ENCODE data around the gene C16orf74.

The C16orf74 gene

GRCh38 chr16:85729452-85730185 lies 21.3 kb downstream of the C16orf74 start:
- H3K4me1 ChIP-seq (ENCODE audit: control insufficient read depth, insufficient read depth, low read length): peaks cover 13% of the 10 kb centered on the region
- H3K9ac ChIP-seq (ENCODE audit: low read depth, low read length): peak overlapping the region; percentile 42
- no peaks in the 10 kb centered on the region for H3K27me3 ChIP-seq (ENCODE audit: control insufficient read depth, insufficient read depth, low read length)
- H3K27ac ChIP-seq (ENCODE audit: low read depth, low read length): no peak overlapping the region
- no peak overlapping the region for H3K4me3 ChIP-seq (ENCODE audit: low read depth, low read length)
- H3K36me3 ChIP-seq (ENCODE audit: control insufficient read depth, insufficient read depth, low read length): no peaks in the 10 kb centered on the region
- no peaks in the 10 kb centered on the region for H3K9me3 ChIP-seq (ENCODE audit: control insufficient read depth, insufficient read depth, low read length)

GRCh38 chr16:85728879-85729278 lies 22.0 kb downstream of the C16orf74 start:
- no peaks in the 10 kb centered on the region for H3K27me3 ChIP-seq (ENCODE audit: control insufficient read depth, insufficient read depth, low read length)
- H3K4me1 ChIP-seq (ENCODE audit: control insufficient read depth, insufficient read depth, low read length): peaks cover 8% of the 10 kb centered on the region
- no peak overlapping the region; the same call in 1 of the 2 replicates for H3K9ac ChIP-seq (ENCODE audit: low read depth, low read length)
- H3K27ac ChIP-seq (ENCODE audit: low read depth, low read length): no peak overlapping the region
- no peaks in the 10 kb centered on the region for H3K9me3 ChIP-seq (ENCODE audit: control insufficient read depth, insufficient read depth, low read length)
- H3K36me3 ChIP-seq (ENCODE audit: control insufficient read depth, insufficient read depth, low read length): no peaks in the 10 kb centered on the region
- no peak overlapping the region for H3K4me3 ChIP-seq (ENCODE audit: low read depth, low read length)

- H3K4me3 ChIP-seq (ENCODE audit: low read depth, low read length): no peak overlapping the region
- H3K9ac ChIP-seq (ENCODE audit: low read depth, low read length): no peak overlapping the region
- H3K27me3 ChIP-seq (ENCODE audit: control insufficient read depth, insufficient read depth, low read length): no peaks in the 10 kb centered on the region
- H3K9me3 ChIP-seq (ENCODE audit: control insufficient read depth, insufficient read depth, low read length): no peaks in the 10 kb centered on the region
- no peak overlapping the region for H3K27ac ChIP-seq (ENCODE audit: low read depth, low read length)
- H3K36me3 ChIP-seq (ENCODE audit: control insufficient read depth, insufficient read depth, low read length): no peaks in the 10 kb centered on the region
- peaks cover 8% of the 10 kb centered on the region for H3K4me1 ChIP-seq (ENCODE audit: control insufficient read depth, insufficient read depth, low read length)
These were observed 26.0 kb downstream of the C16orf74 start for GRCh38 chr16:85724936-85725335.

GRCh38 chr16:85724126-85724879 lies 26.6 kb downstream of the C16orf74 start:
- Histone ChIP-seq H3K27me3 (ENCODE audit: control insufficient read depth, insufficient read depth, low read length) (no peaks in the 10 kb centered on the region), H3K9ac (ENCODE audit: low read depth, low read length) (no peak overlapping the region), H3K27ac (ENCODE audit: low read depth, low read length) (no peak overlapping the region)

GRCh38 chr16:85722128-85722893 lies 28.6 kb downstream of the C16orf74 start:
- Histone ChIP-seq H3K9ac (ENCODE audit: low read depth, low read length) (no peak overlapping the region), H3K4me1 (ENCODE audit: control insufficient read depth, insufficient read depth, low read length) (no peaks in the 10 kb centered on the region), H3K36me3 (ENCODE audit: control insufficient read depth, insufficient read depth, low read length) (no peaks in the 10 kb centered on the region), H3K9me3 (ENCODE audit: control insufficient read depth, insufficient read depth, low read length) (no peaks in the 10 kb centered on the region), H3K27me3 (ENCODE audit: control insufficient read depth, insufficient read depth, low read length) (no peaks in the 10 kb centered on the region), H3K4me3 (ENCODE audit: low read depth, low read length) (no peak overlapping the region), H3K27ac (ENCODE audit: low read depth, low read length) (no peak overlapping the region)

More at GRCh38 chr16:85724126-85724879, 26.6 kb downstream of the C16orf74 start:
- Histone ChIP-seq H3K36me3 (ENCODE audit: control insufficient read depth, insufficient read depth, low read length) (no peaks in the 10 kb centered on the region), H3K4me1 (ENCODE audit: control insufficient read depth, insufficient read depth, low read length) (peaks cover 3% of the 10 kb centered on the region; the same call in 1 of the 2 replicates), H3K4me3 (ENCODE audit: low read depth, low read length) (no peak overlapping the region), H3K9me3 (ENCODE audit: control insufficient read depth, insufficient read depth, low read length) (no peaks in the 10 kb centered on the region)

GRCh38 chr16:85720302-85720637 lies 30.6 kb downstream of the C16orf74 start:
- Histone ChIP-seq H3K27ac (ENCODE audit: low read depth, low read length) (no peak overlapping the region), H3K9me3 (ENCODE audit: control insufficient read depth, insufficient read depth, low read length) (no peaks in the 10 kb centered on the region), H3K9ac (ENCODE audit: low read depth, low read length) (no peak overlapping the region), H3K36me3 (ENCODE audit: control insufficient read depth, insufficient read depth, low read length) (no peaks in the 10 kb centered on the region), H3K4me3 (ENCODE audit: low read depth, low read length) (no peak overlapping the region), H3K27me3 (ENCODE audit: control insufficient read depth, insufficient read depth, low read length) (peaks cover 6% of the 10 kb centered on the region), H3K4me1 (ENCODE audit: control insufficient read depth, insufficient read depth, low read length) (peaks cover 12% of the 10 kb centered on the region)

- Histone ChIP-seq H3K27ac (ENCODE audit: low read depth, low read length) (no peak overlapping the region), H3K9ac (ENCODE audit: low read depth, low read length) (no peak overlapping the region), H3K9me3 (ENCODE audit: control insufficient read depth, insufficient read depth, low read length) (no peaks in the 10 kb centered on the region), H3K27me3 (ENCODE audit: control insufficient read depth, insufficient read depth, low read length) (peaks cover 8% of the 10 kb centered on the region), H3K36me3 (ENCODE audit: control insufficient read depth, insufficient read depth, low read length) (no peaks in the 10 kb centered on the region), H3K4me3 (ENCODE audit: low read depth, low read length) (no peak overlapping the region), H3K4me1 (ENCODE audit: control insufficient read depth, insufficient read depth, low read length) (peaks cover 14% of the 10 kb centered on the region)
These were observed 31.1 kb downstream of the C16orf74 start for GRCh38 chr16:85719605-85720301.

GRCh38 chr16:85718682-85719081 lies 32.2 kb downstream of the C16orf74 start:
- Histone ChIP-seq H3K9ac (ENCODE audit: low read depth, low read length) (no peak overlapping the region), H3K4me1 (ENCODE audit: control insufficient read depth, insufficient read depth, low read length) (peaks cover 14% of the 10 kb centered on the region), H3K4me3 (ENCODE audit: low read depth, low read length) (no peak overlapping the region), H3K27me3 (ENCODE audit: control insufficient read depth, insufficient read depth, low read length) (peaks cover 8% of the 10 kb centered on the region), H3K36me3 (ENCODE audit: control insufficient read depth, insufficient read depth, low read length) (no peaks in the 10 kb centered on the region), H3K27ac (ENCODE audit: low read depth, low read length) (no peak overlapping the region), H3K9me3 (ENCODE audit: control insufficient read depth, insufficient read depth, low read length) (no peaks in the 10 kb centered on the region)

GRCh38 chr16:85718153-85718477 lies 32.8 kb downstream of the C16orf74 start:
- H3K4me3 ChIP-seq (ENCODE audit: low read depth, low read length): no peak overlapping the region
- peaks cover 14% of the 10 kb centered on the region for H3K4me1 ChIP-seq (ENCODE audit: control insufficient read depth, insufficient read depth, low read length)
- no peak overlapping the region for H3K9ac ChIP-seq (ENCODE audit: low read depth, low read length)
- no peaks in the 10 kb centered on the region for H3K9me3 ChIP-seq (ENCODE audit: control insufficient read depth, insufficient read depth, low read length)
- no peaks in the 10 kb centered on the region for H3K36me3 ChIP-seq (ENCODE audit: control insufficient read depth, insufficient read depth, low read length)
- H3K27me3 ChIP-seq (ENCODE audit: control insufficient read depth, insufficient read depth, low read length): peaks cover 8% of the 10 kb centered on the region
- no peak overlapping the region for H3K27ac ChIP-seq (ENCODE audit: low read depth, low read length)

GRCh38 chr16:85717393-85718152 lies 33.3 kb downstream of the C16orf74 start:
- H3K4me1 ChIP-seq (ENCODE audit: control insufficient read depth, insufficient read depth, low read length): peaks cover 14% of the 10 kb centered on the region
- no peak overlapping the region for H3K4me3 ChIP-seq (ENCODE audit: low read depth, low read length)
- peaks cover 8% of the 10 kb centered on the region for H3K27me3 ChIP-seq (ENCODE audit: control insufficient read depth, insufficient read depth, low read length)
- no peak overlapping the region for H3K27ac ChIP-seq (ENCODE audit: low read depth, low read length)
- H3K9me3 ChIP-seq (ENCODE audit: control insufficient read depth, insufficient read depth, low read length): no peaks in the 10 kb centered on the region
- H3K9ac ChIP-seq (ENCODE audit: low read depth, low read length): no peak overlapping the region
- no peaks in the 10 kb centered on the region for H3K36me3 ChIP-seq (ENCODE audit: control insufficient read depth, insufficient read depth, low read length)
